NB4 (cell line): ENCODE data around the gene RBM20.

ENCODE experiments used
- CTCF ChIP-seq: IDR thresholded peaks from one replicate; pipeline ENCODE4 v1.5.1; 2012; ENCODE audit warnings: low read depth, low read length
- MAX ChIP-seq: IDR thresholded peaks from 2 replicates; pipeline ENCODE4 v1.6.1; 2011; ENCODE audit warnings: low read depth, low read length
- MYC ChIP-seq: IDR thresholded peaks from 2 replicates; pipeline ENCODE4 v1.6.1; 2011; ENCODE audit warnings: low read depth, low read length
- POLR2A ChIP-seq: IDR thresholded peaks from 2 replicates; pipeline ENCODE4 v1.6.1; 2011; ENCODE audit warnings: mild to moderate bottlenecking; ENCODE audit not compliant: insufficient read length; ENCODE audit errors: extremely low read depth

DNA sequence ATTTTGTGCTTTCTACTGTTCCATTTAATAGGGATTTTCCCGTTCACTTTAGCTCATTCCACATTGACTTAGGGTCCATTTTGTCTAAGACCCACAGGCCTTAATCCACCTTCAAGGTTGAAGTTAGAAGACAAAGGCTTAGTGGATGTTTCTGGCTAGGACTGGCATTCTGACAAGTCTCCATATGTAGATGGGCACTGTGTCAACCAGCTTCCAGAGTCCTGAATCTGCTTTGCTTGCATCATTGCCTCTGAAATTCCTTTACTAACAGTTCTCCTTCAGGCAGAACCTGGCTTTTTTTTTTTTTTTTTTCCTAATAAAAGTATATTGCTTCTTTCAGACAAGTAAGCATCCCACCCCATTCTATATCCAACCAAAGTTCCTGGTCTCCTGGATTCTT, 158.0 kb downstream of the RBM20 start:
- TF ChIP-seq POLR2A (no peak), CTCF (no peak), MAX (no peak), MYC (no peak)
